Measurements from ENCODE around the gene RNF126.

The RNF126 gene

GRCh38 chr19:690203-690602 is 27.2 kb upstream of the RNF126 start:
- no peak for TF ChIP-seq FOXM1 (IDR thresholded peaks at IDR 0.05; ENCODE audit: borderline replicate concordance, low read depth)
- no peak for TF ChIP-seq EGR1 (IDR thresholded peaks at IDR 0.05)
- TF ChIP-seq YY1 (IDR thresholded peaks at IDR 0.05; ENCODE audit: low read depth), result no peak
- no peak for TF ChIP-seq CEBPB (IDR thresholded peaks at IDR 0.05)
- TF ChIP-seq CREB1 (IDR thresholded peaks at IDR 0.05; ENCODE audit: low read depth), result no peak
- no peak for TF ChIP-seq NFIC (IDR thresholded peaks at IDR 0.05)
- no peak for TF ChIP-seq TAF1 (IDR thresholded peaks at IDR 0.05; ENCODE audit: low read depth)
- no peak for TF ChIP-seq MAX (IDR thresholded peaks at IDR 0.05)
- no peak for TF ChIP-seq ZBTB7A (IDR thresholded peaks at IDR 0.05; ENCODE audit: low read depth)

- TF ChIP-seq MAX (IDR thresholded peaks at IDR 0.05) (no peak), RAD21 (IDR thresholded peaks at IDR 0.05; ENCODE audit: low read depth) (no peak), EGR1 (IDR thresholded peaks at IDR 0.05) (no peak), CEBPB (IDR thresholded peaks at IDR 0.05) (no peak), TEAD4 (IDR thresholded peaks at IDR 0.05) (no peak), TCF12 (IDR thresholded peaks at IDR 0.05; ENCODE audit: low read depth) (no peak), CREB1 (IDR thresholded peaks at IDR 0.05; ENCODE audit: low read depth) (no peak), TAF1 (IDR thresholded peaks at IDR 0.05; ENCODE audit: low read depth) (no peak), YY1 (IDR thresholded peaks at IDR 0.05; ENCODE audit: low read depth) (no peak), ZBTB7A (IDR thresholded peaks at IDR 0.05; ENCODE audit: low read depth) (no peak), NFIC (IDR thresholded peaks at IDR 0.05) (no peak), REST (IDR thresholded peaks at IDR 0.05; ENCODE audit: low read depth) (no peak), EP300 (IDR thresholded peaks at IDR 0.05; ENCODE audit: borderline replicate concordance) (no peak)
Measured at GRCh38 chr19:688992-689391, 26.0 kb upstream of the RNF126 start.

- peak; percentile 51; the same call in 1 of the 2 replicates for TF ChIP-seq CEBPB (IDR thresholded peaks at IDR 0.05)
- no peak for TF ChIP-seq TEAD4 (IDR thresholded peaks at IDR 0.05)
- TF ChIP-seq EGR1 (IDR thresholded peaks at IDR 0.05), result no peak
Measured at GRCh38 chr19:688214-688613, 25.2 kb upstream of the RNF126 start.

DNA sequence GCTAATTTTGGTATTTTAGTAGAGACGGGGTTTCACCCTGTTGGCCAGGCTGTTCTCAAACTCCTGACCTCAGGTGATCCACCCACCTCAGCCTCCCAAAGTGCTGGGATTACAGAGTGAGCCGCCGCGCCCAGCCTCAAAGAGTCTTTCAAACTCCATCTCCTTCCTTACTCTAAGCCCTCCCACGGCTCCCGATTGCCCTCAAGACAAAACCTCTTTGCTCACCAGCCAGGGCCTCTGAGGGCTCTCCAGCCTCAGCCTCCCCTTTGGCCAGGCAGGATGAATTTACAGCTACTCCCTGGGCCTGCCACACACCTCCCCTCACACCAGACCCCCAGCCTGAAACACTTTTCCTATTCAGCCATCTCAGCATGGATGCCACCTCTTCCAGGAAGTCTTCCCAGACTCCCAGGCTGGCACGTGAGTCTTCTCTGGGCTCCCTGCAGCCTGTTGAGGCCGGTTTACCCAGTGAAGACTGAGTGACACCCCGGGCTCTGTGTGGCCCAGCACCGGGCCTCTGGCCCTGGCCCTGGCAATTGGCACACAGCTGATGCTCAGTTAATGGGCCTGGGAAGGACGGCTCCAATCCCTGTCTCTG is 24.7 kb upstream of the RNF126 start:
- TF ChIP-seq EP300 (IDR thresholded peaks at IDR 0.05; ENCODE audit: borderline replicate concordance) (no peak), TAF1 (IDR thresholded peaks at IDR 0.05; ENCODE audit: low read depth) (no peak), NFIC (IDR thresholded peaks at IDR 0.05) (no peak), REST (IDR thresholded peaks at IDR 0.05; ENCODE audit: low read depth) (no peak), FOXM1 (IDR thresholded peaks at IDR 0.05; ENCODE audit: borderline replicate concordance, low read depth) (no peak), YY1 (IDR thresholded peaks at IDR 0.05; ENCODE audit: low read depth) (no peak), RAD21 (IDR thresholded peaks at IDR 0.05; ENCODE audit: low read depth) (no peak), TEAD4 (IDR thresholded peaks at IDR 0.05) (no peak), ZBTB7A (IDR thresholded peaks at IDR 0.05; ENCODE audit: low read depth) (no peak), CREB1 (IDR thresholded peaks at IDR 0.05; ENCODE audit: low read depth) (no peak), CEBPB (IDR thresholded peaks at IDR 0.05) (no peak), USF1 (IDR thresholded peaks at IDR 0.05) (no peak)

DNA sequence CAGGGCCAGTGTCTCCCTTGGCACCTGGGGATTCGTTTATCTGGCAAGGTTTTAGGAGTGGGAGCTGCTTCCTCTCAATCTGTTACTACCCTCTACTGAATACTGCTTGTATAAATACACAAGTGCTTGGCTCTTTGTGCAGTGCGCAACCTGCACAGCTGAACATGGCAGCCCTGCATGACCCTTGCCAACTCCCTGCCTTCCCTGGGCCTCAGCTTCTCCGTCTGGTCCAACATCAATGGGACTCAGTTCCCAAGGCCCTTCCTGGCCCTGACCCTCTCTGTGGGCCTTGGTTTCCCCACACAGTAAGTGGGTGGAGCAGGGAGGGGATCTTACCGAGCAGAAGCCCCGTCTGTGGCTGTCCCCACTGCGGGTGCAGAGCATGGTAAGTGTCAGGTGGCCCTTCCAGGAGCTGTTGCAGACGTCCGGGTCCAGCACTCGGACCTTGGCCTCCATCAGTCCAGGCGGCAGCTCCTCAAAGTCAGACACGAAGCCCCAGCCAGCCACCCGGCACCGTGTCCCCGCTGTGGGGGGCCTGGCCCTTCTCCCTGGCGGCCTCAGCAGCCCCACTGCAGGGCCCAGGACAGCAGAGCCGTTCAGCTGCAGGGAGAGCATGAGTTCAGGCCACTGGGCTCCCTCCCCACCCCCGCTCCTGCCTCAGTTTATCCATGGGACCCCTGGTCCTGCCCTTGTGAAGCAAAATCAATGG is 23.7 kb upstream of the RNF126 start:
- TF ChIP-seq EP300 (IDR thresholded peaks at IDR 0.05; ENCODE audit: borderline replicate concordance) (no peak), TEAD4 (IDR thresholded peaks at IDR 0.05) (no peak), ZBTB7A (IDR thresholded peaks at IDR 0.05; ENCODE audit: low read depth) (no peak), REST (IDR thresholded peaks at IDR 0.05; ENCODE audit: low read depth) (no peak), CEBPB (IDR thresholded peaks at IDR 0.05) (no peak), FOXM1 (IDR thresholded peaks at IDR 0.05; ENCODE audit: borderline replicate concordance, low read depth) (no peak), NFIC (IDR thresholded peaks at IDR 0.05) (no peak), TAF1 (IDR thresholded peaks at IDR 0.05; ENCODE audit: low read depth) (no peak), USF1 (IDR thresholded peaks at IDR 0.05) (no peak), YY1 (IDR thresholded peaks at IDR 0.05; ENCODE audit: low read depth) (no peak), EGR1 (IDR thresholded peaks at IDR 0.05) (no peak), CREB1 (IDR thresholded peaks at IDR 0.05; ENCODE audit: low read depth) (no peak), RAD21 (IDR thresholded peaks at IDR 0.05; ENCODE audit: low read depth) (no peak)

Data from Ishikawa (cell line).